Bronchial epithelial cell (primary cell): ENCODE data around the gene RO60. TPM values are rescaled to one million over a fixed set of nuclear protein-coding genes. Genes with fewer than 3 reads are reported as not detected.
A peak's percentile ranks its signal among the peaks of the same experiment; 100 is the strongest.

ENCODE experiments used
- DNase-seq: peaks from one replicate; pipeline ENCODE4 v3.0.0-alpha.2; 2010; ENCODE audit warnings: low read depth
- FAIRE-seq: peaks from 2 replicates; lab custom pipeline; 2011; peaks lifted over from hg19 to GRCh38; lab: Jason Lieb, UNC
- H3K27me3 ChIP-seq: 2 replicates; pipeline ENCODE4 v1.5.1; 2011; ENCODE audit warnings: low read length; ENCODE audit not compliant: control insufficient read depth, insufficient read depth
- H3K36me3 ChIP-seq: 2 replicates; pipeline ENCODE4 v1.5.1; 2011; ENCODE audit warnings: low read length; ENCODE audit not compliant: control insufficient read depth, insufficient read depth
- H3K4me3 ChIP-seq: 2 replicates; pipeline ENCODE4 v1.5.1; 2011; ENCODE audit warnings: mild to moderate bottlenecking, low read depth, low read length, control low read depth
- total RNA-seq: library from RNA; depleted of rRNA; stranded (reverse); fragments of >200 nt; gene quantifications from 2 replicates; pipeline ENCODE4 v1.2.1, GENCODE V29; 2014
- TF ChIP-seq, protein P1 (sequence below): IDR thresholded peaks from 2 replicates; pipeline ENCODE4 v1.5.1; 2011; ENCODE audit warnings: mild to moderate bottlenecking, moderate library complexity, low read length, control low read depth, inconsistent platforms; ENCODE audit not compliant: insufficient read depth, severe bottlenecking

Gene RO60
- total RNA-seq, 1 donor from 2014 or later: 109 TPM

GRCh38 chr1:193077991-193078390 lies 18.6 kb downstream of the RO60 start:
- TF ChIP-seq, protein P1, sequence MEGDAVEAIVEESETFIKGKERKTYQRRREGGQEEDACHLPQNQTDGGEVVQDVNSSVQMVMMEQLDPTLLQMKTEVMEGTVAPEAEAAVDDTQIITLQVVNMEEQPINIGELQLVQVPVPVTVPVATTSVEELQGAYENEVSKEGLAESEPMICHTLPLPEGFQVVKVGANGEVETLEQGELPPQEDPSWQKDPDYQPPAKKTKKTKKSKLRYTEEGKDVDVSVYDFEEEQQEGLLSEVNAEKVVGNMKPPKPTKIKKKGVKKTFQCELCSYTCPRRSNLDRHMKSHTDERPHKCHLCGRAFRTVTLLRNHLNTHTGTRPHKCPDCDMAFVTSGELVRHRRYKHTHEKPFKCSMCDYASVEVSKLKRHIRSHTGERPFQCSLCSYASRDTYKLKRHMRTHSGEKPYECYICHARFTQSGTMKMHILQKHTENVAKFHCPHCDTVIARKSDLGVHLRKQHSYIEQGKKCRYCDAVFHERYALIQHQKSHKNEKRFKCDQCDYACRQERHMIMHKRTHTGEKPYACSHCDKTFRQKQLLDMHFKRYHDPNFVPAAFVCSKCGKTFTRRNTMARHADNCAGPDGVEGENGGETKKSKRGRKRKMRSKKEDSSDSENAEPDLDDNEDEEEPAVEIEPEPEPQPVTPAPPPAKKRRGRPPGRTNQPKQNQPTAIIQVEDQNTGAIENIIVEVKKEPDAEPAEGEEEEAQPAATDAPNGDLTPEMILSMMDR: no peak
- no peaks in the 10 kb centered on the region for H3K27me3 ChIP-seq
- DNase-seq: no peak
- no peak overlapping the region for H3K4me3 ChIP-seq
- no peak for FAIRE-seq
- H3K36me3 ChIP-seq: no peaks in the 10 kb centered on the region

DNA sequence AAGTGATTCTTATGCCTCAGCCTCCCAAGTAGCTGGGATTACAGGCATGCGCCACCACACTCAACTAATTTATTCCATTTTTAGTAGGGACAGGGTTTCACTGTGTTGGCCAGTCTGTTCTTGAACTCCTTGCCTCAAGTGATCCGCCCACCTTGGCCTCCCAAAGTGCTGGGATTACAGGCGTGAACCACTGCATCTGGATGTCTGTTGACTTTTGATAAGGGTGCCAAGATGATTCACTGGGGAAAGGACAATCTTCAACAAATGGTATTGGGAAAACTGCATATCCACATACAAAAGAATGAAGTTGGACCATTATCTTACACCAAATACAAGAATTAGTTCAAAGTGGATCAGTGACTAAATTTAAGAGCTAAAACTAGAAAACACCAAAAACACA lies 19.8 kb downstream of the RO60 start:
- DNase-seq: no peak
- TF ChIP-seq, protein P1: no peak
- Histone ChIP-seq H3K4me3 (no peak overlapping the region), H3K27me3 (no peaks in the 10 kb centered on the region), H3K36me3 (no peaks in the 10 kb centered on the region)
- no peak for FAIRE-seq

GRCh38 chr1:193083365-193084088 lies 24.1 kb downstream of the RO60 start:
- no peak overlapping the region for H3K4me3 ChIP-seq

DNA sequence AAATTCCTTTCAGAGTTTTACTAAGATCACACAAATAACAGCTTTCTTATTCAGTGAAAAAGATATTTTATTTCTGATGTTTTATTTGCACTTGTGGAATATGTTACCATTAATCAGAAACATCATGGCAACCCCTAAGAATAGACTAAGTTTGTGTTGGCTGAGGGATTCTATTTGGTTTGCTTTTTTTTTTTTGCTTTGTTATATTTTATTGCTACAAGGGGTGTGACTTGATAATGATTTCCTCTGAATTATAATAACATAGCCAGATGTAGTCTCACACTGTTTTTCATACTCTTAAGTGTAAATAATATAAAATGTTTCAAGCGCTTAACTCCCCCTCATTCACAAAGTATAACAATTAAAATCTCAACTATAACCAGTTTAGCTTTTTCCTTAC lies 25.9 kb downstream of the RO60 start:
- DNase-seq (no peak), FAIRE-seq (no peak)
- no peaks in the 10 kb centered on the region for H3K27me3 ChIP-seq
- TF ChIP-seq, protein P1: no peak
- H3K36me3 ChIP-seq: peaks cover 2% of the 10 kb centered on the region
- no peak overlapping the region for H3K4me3 ChIP-seq

More at GRCh38 chr1:193083365-193084088, 24.1 kb downstream of the RO60 start:
- FAIRE-seq (no peak), DNase-seq (peak; percentile 26)
- H3K27me3 ChIP-seq: no peaks in the 10 kb centered on the region
- H3K36me3 ChIP-seq: peaks cover 2% of the 10 kb centered on the region
- TF ChIP-seq, protein P1: no peak

GRCh38 chr1:193086342-193086741 lies 26.9 kb downstream of the RO60 start:
- no peak overlapping the region for H3K4me3 ChIP-seq
- FAIRE-seq (no peak), DNase-seq (no peak)
- H3K36me3 ChIP-seq: peaks cover 2% of the 10 kb centered on the region
- TF ChIP-seq, protein P1: no peak
- H3K27me3 ChIP-seq: no peaks in the 10 kb centered on the region
